ENCODE data around the gene SCARB1. TPM values are rescaled to one million over a fixed set of nuclear protein-coding genes. Genes with fewer than 3 reads are reported as not detected.

The SCARB1 gene
- total and polyA plus RNA-seq, 9 of the 15 experiments (the other 6 are each of a cell fraction or from before 2014, with no cell fraction given) = 0.56 to 157 (median 52.8) TPM

GRCh38 chr12:124867401-124867930 is 3.8 kb upstream of the SCARB1 start (continued):
- TF ChIP-seq ZNF318 (IDR thresholded peaks at IDR 0.05; ENCODE audit: borderline replicate concordance in 1 of 2, low read depth in 1 of 2) = peak in 1 of 2 experiments; percentile 77; a peak in 2 of 4 replicates
- TF ChIP-seq NFE2L1 (tag; IDR thresholded peaks at IDR 0.05; ENCODE audit: borderline replicate concordance, low read depth) = peak; percentile 98
- no peak for TF ChIP-seq BRCA1 (IDR thresholded peaks at IDR 0.05)
- no peak for TF ChIP-seq BRCA1 (CRISPR knock-in tag; IDR thresholded peaks at IDR 0.05)
- TF ChIP-seq BDP1 (IDR thresholded peaks at IDR 0.05; ENCODE audit: insufficient read depth, insufficient read length) = no peak
- no peak for TF ChIP-seq XRCC4 (IDR thresholded peaks at IDR 0.05; ENCODE audit: extremely low read depth, insufficient read depth, insufficient read length)
- TF ChIP-seq BCL6 (CRISPR knock-in tag; IDR thresholded peaks at IDR 0.05) = no peak
- peak; percentile 98 for TF ChIP-seq C11orf30 (IDR thresholded peaks at IDR 0.05; ENCODE audit: low read depth)
- no peak for TF ChIP-seq KLF16 (IDR thresholded peaks at IDR 0.05)
- no peak for TF ChIP-seq NRF1 (conservative IDR thresholded peaks at IDR 0.05 in 1 of 2, IDR thresholded peaks at IDR 0.05 in 1 of 2)
- TF ChIP-seq ZNF121 (CRISPR knock-in tag; conservative IDR thresholded peaks at IDR 0.05) = no peak
- TF ChIP-seq RFX7 (CRISPR knock-in tag; IDR thresholded peaks at IDR 0.05) = no peak
- TF ChIP-seq TEAD1 (CRISPR knock-in tag; IDR thresholded peaks at IDR 0.05) = 0 out of 4 replicates have a peak, but pooled peaks of 1 of the 2 experiments have one; percentile 29
- no peak for TF ChIP-seq JUNB (CRISPR knock-in tag; conservative IDR thresholded peaks at IDR 0.05)
- no peak for TF ChIP-seq NEUROD1 (IDR thresholded peaks at IDR 0.05; ENCODE audit: borderline replicate concordance, low read depth, low read length, partially characterized antibody)
- TF ChIP-seq MCM3 (IDR thresholded peaks at IDR 0.05) = no peak
- TF ChIP-seq ZNF197 (CRISPR knock-in tag; IDR thresholded peaks at IDR 0.05; ENCODE audit: low read depth) = no peak
- no peak for TF ChIP-seq ZNF140 (CRISPR knock-in tag; IDR thresholded peaks at IDR 0.05)
- no peak; the same call in 1 of the 2 replicates for TF ChIP-seq ZNF644 (tag; IDR thresholded peaks at IDR 0.05; ENCODE audit: low read depth)
- peak; percentile 99 for TF ChIP-seq BACH1 (tag; IDR thresholded peaks at IDR 0.05)
- no peak for TF ChIP-seq SRF (CRISPR knock-in tag; IDR thresholded peaks at IDR 0.05)
